K562 (cell line): ENCODE results near the gene NENF. TPM values are rescaled to one million over a fixed set of nuclear protein-coding genes. Genes with fewer than 3 reads are reported as not detected.
A peak's percentile ranks its signal among the peaks of the same experiment; 100 is the strongest.

Experiments used
- ATAC-seq: fragments of 200-7000 bp; cut with Tn5 transposase; 3 replicates; pipeline ENCODE4 v1.9.1; 2020; ENCODE audit warnings: moderate library complexity
- BruUV-seq: library from RNA; stranded (reverse); fragments of 400-500 nt; replicated peaks from 2 replicates; lab custom pipeline; 2021; lab: Mats Ljungman, UMichigan
- CTCF ChIA-PET: fragments of 300-600 bp; formaldehyde crosslinking; extraction: SDS; loops from one replicate; lab custom pipeline; 2021; ENCODE audit warnings: low intra/inter-chr PET ratio; lab: Yijun Ruan, JAX
- POLR2A ChIA-PET: fragments of 300-600, 350-650 bp; sonication (Branson Sonifier 250); formaldehyde crosslinking; extraction: SDS; loops from one replicate; lab custom pipeline; 2021; ENCODE audit warnings: antibody characterized with exemption, inconsistent platforms; lab: Yijun Ruan, JAX
- DNase-seq, 4 experiments: peaks; one replicate each; pipeline versions ENCODE4 v3.0.0 to v3.0.0-alpha.2; 2011 to 2018; ENCODE audit warnings: low spot score in 3 of 4, mixed read lengths in 3 of 4; ENCODE audit errors: extremely low read depth in 1 of 4
- FAIRE-seq: peaks from 2 replicates; lab custom pipeline; 2011; peaks lifted over from hg19 to GRCh38; lab: Jason Lieb, UNC
- H2AFZ ChIP-seq: 2 replicates; pipeline ENCODE4 v1.6.0; 2011; ENCODE audit warnings: low read depth, low read length, control low read depth, inconsistent platforms
- H3K27ac ChIP-seq: fragments of 200-600 bp; 3 replicates; pipeline ENCODE4 v1.8.0; 2011; ENCODE audit warnings: low read depth, mild to moderate bottlenecking, control low read depth, inconsistent platforms, low read length, moderate library complexity, mixed read lengths; ENCODE audit errors: extremely low read depth
- H3K27me3 ChIP-seq, 2 experiments: fragments of 300-600 bp in 1 of 2; 2 replicates in 1 of 2; 3 replicates in 1 of 2; pipeline versions ENCODE4 v1.6.0 to v1.8.0; 2011; ENCODE audit warnings: inconsistent platforms in 2 of 2, low read length in 2 of 2, mild to moderate bottlenecking in 1 of 2, mixed read lengths in 1 of 2, moderate library complexity in 1 of 2; ENCODE audit not compliant: control insufficient read depth in 2 of 2, insufficient read depth in 2 of 2
- H3K36me3 ChIP-seq: fragments of 300-600 bp; 3 replicates; pipeline ENCODE4 v1.8.0; 2011; ENCODE audit warnings: mild to moderate bottlenecking, low read length, inconsistent platforms; ENCODE audit not compliant: control insufficient read depth, insufficient read depth
- H3K4me1 ChIP-seq, 2 experiments: fragments of 200-600 bp in 1 of 2; replicated peaks in 1 of 2; 2 replicates in 1 of 2; 3 replicates in 1 of 2; pipeline versions ENCODE4 v1.5.1 to v1.8.0; 2011; ENCODE audit warnings: inconsistent platforms in 2 of 2, low read length in 2 of 2, mild to moderate bottlenecking in 1 of 2, mixed read lengths in 1 of 2, moderate library complexity in 1 of 2; ENCODE audit not compliant: control insufficient read depth in 2 of 2, insufficient read depth in 2 of 2
- H3K4me2 ChIP-seq: 2 replicates; pipeline ENCODE4 v1.6.1; 2011; ENCODE audit warnings: low read length, control low read depth, inconsistent platforms, mixed read lengths; ENCODE audit not compliant: insufficient read depth
- H3K4me3 ChIP-seq: fragments of 200-600 bp; sonication (generic), shearing (Covaris generic); 2 replicates; pipeline ENCODE4 v1.5.1; 2016; ENCODE audit warnings: control low read depth, inconsistent platforms
- H3K79me2 ChIP-seq: fragments of 200-600 bp; 3 replicates; pipeline ENCODE4 v1.8.0; 2011; ENCODE audit warnings: low read length, inconsistent platforms; ENCODE audit not compliant: control insufficient read depth, insufficient read depth
- H3K9ac ChIP-seq, 2 experiments: 2 replicates each; pipeline versions ENCODE4 v1.6.0 to v1.6.1; 2011; ENCODE audit warnings: low read depth in 2 of 2, low read length in 2 of 2, control low read depth in 1 of 2, inconsistent platforms in 1 of 2, mild to moderate bottlenecking in 1 of 2, mixed read lengths in 1 of 2; ENCODE audit not compliant: insufficient read depth in 1 of 2
- H3K9me1 ChIP-seq: one replicate; pipeline ENCODE4 v1.6.0; 2011; ENCODE audit warnings: inconsistent platforms, mild to moderate bottlenecking, low read length, moderate library complexity; ENCODE audit not compliant: control insufficient read depth, insufficient read depth
- H3K9me3 ChIP-seq: replicated peaks from 2 replicates; pipeline ENCODE4 v1.5.1; 2011; ENCODE audit warnings: low read depth, low read length, inconsistent platforms; ENCODE audit not compliant: control insufficient read depth, insufficient read depth
- H4K20me1 ChIP-seq: replicated peaks from 2 replicates; pipeline ENCODE4 v1.6.1; 2011; ENCODE audit warnings: low read length, inconsistent platforms, mixed read lengths; ENCODE audit not compliant: control insufficient read depth, insufficient read depth
- BRD4 ChIP-seq: fragments of 200-600 bp; sonication (generic); IDR thresholded peaks from 2 replicates; pipeline ENCODE4 v1.6.1; 2017; ENCODE audit warnings: inconsistent platforms
- EGR1 ChIP-seq: fragments of 450-650 bp; conservative IDR thresholded peaks from 2 replicates; pipeline ENCODE4 v1.6.1; 2017; ENCODE audit warnings: mild to moderate bottlenecking
- FOXO4 ChIP-seq: fragments of 450-650 bp; formaldehyde crosslinking; IDR thresholded peaks from 2 replicates; pipeline ENCODE4 v1.4.0; 2020; ENCODE audit warnings: mild to moderate bottlenecking, moderate library complexity
- HNRNPK ChIP-seq: fragments of 200-400 bp; formaldehyde crosslinking; IDR thresholded peaks from one replicate; pipeline ENCODE4 v1.6.1; 2018; ENCODE audit warnings: mild to moderate bottlenecking, low read depth, low read length; ENCODE audit not compliant: poor library complexity, severe bottlenecking
- RAD21 ChIP-seq, 2 experiments: fragments of 250-450 bp in 1 of 2; fragments of 450-650 bp in 1 of 2; sonication (Bioruptor Pico) in 1 of 2; formaldehyde crosslinking in 1 of 2; IDR thresholded peaks in 1 of 2; conservative IDR thresholded peaks in 1 of 2; 2 replicates each; pipeline versions ENCODE4 v1.4.0 to v1.8.0; 2020 to 2022; ENCODE audit warnings: mild to moderate bottlenecking in 2 of 2, moderate library complexity in 1 of 2
- SIN3B ChIP-seq: fragments of 450-650 bp; IDR thresholded peaks from 2 replicates; pipeline ENCODE4 v1.6.1; 2017; ENCODE audit warnings: low read depth, mild to moderate bottlenecking, moderate library complexity
- SMAD3 ChIP-seq: fragments of 450-650 bp; formaldehyde crosslinking; conservative IDR thresholded peaks from 2 replicates; pipeline ENCODE4 v1.4.0; 2020; ENCODE audit warnings: mild to moderate bottlenecking
- TAF7 ChIP-seq: fragments of 450-650 bp; IDR thresholded peaks from 2 replicates; pipeline ENCODE4 v1.6.1; 2016; ENCODE audit warnings: missing genetic modification characterization, missing compliant biosample characterization
- THRA ChIP-seq: fragments of 450-650 bp; IDR thresholded peaks from 2 replicates; pipeline ENCODE4 v1.6.1; 2017; ENCODE audit warnings: mild to moderate bottlenecking, moderate library complexity
- UBTF ChIP-seq, 2 experiments: IDR thresholded peaks; 2 replicates each; pipeline ENCODE4 v1.6.1; 2012; ENCODE audit warnings: improper control_type of control experiment in 2 of 2, low read depth in 2 of 2, low read length in 2 of 2, borderline replicate concordance in 1 of 2
- ZFP36 ChIP-seq: fragments of 150-350 bp; IDR thresholded peaks from 2 replicates; pipeline ENCODE4 v1.6.1; 2018; ENCODE audit warnings: low read length, low read depth; ENCODE audit not compliant: partially characterized antibody
- ZNF175 ChIP-seq: fragments of 200-800 bp; sonication (Bioruptor generic); IDR thresholded peaks from 2 replicates; pipeline ENCODE4 v1.6.1; 2016; ENCODE audit warnings: low read depth, mild to moderate bottlenecking, missing genetic modification characterization, missing compliant biosample characterization
- ZNF41 ChIP-seq: fragments of 250-450 bp; sonication (Bioruptor Pico); conservative IDR thresholded peaks from 2 replicates; pipeline ENCODE4 v1.4.0; 2020; ENCODE audit warnings: mild to moderate bottlenecking
- ZNF589 ChIP-seq: fragments of 200-800 bp; sonication (Bioruptor generic); IDR thresholded peaks from 2 replicates; pipeline ENCODE4 v1.6.1; 2016; ENCODE audit warnings: low read depth, missing genetic modification characterization, missing compliant biosample characterization
- ZNF699 ChIP-seq: fragments of 250-450 bp; sonication (Bioruptor Pico); IDR thresholded peaks from 2 replicates; pipeline ENCODE4 v1.8.0; 2021; ENCODE audit warnings: mild to moderate bottlenecking, moderate library complexity; ENCODE audit not compliant: insufficient replicate concordance
- ZZZ3 ChIP-seq: fragments of 450-650 bp; IDR thresholded peaks from 2 replicates; pipeline ENCODE4 v1.6.1; 2016; ENCODE audit warnings: antibody characterized with exemption, mild to moderate bottlenecking, moderate library complexity
- WGBS: fragments of 100-300 bp; shearing (Covaris generic); methylation state at CpG from one replicate; pipeline ENCODE4 v1.1.6; 2016; ENCODE audit warnings: low coverage, mixed read lengths; ENCODE audit not compliant: insufficient coverage; ENCODE audit errors: missing lambda C conversion rate; 5-methylcytosine and 5-hydroxymethylcytosine counted together
- in situ Hi-C: fragments of 300-500 bp; cut with MboI; formaldehyde crosslinking; loops from 4 replicates; pipeline ENCODE4 v1.15.0; 2018; ENCODE audit warnings: inconsistent platforms, mixed read lengths
- intact Hi-C: fragments of 100-400 bp; cut with micrococcal nuclease; formaldehyde crosslinking; loops from 2 replicates; pipeline ENCODE4 v1.14.2; 2022
- polyA plus RNA-seq, 8 experiments: library from polyadenylated mRNA; depleted of rRNA in 4 of 8; stranded (reverse) in 5 of 8; unstranded in 3 of 8; fragments of >200 nt; fragmentation: Nextera tagmentation in 2 of 8; fragmentation: Illumina TruSeq in 1 of 8; extraction: Ambion mirVana in 2 of 8; extraction: Trizol in 1 of 8; gene quantifications; 2 replicates each; pipeline versions ENCODE4 v1.2.1 to v1.2.3, GENCODE V29; 2011 to 2014; ENCODE audit warnings: inconsistent platforms in 1 of 8, missing spikeins in 1 of 8
- total RNA-seq, 7 experiments: library from RNA; depleted of rRNA in 6 of 7; stranded (reverse); fragments of >200 nt in 6 of 7; fragmentation: Illumina TruSeq in 2 of 7; extraction: Trizol in 2 of 7; gene quantifications; 2 replicates each; pipeline versions ENCODE4 v1.2.1 to v1.2.3, GENCODE V29; 2011 to 2021; ENCODE audit warnings: low replicate concordance in 1 of 7

NENF gene
- total and polyA plus RNA-seq, 9 of the 15 experiments (the other 6 are each of a cell fraction or from before 2014, with no cell fraction given), result 6.1 to 100 (median 72.8) TPM

GRCh38 chr1:212490276-212490675, 57.6 kb downstream of the NENF start (continued):
- TF ChIP-seq ZFP36, result no peak

GRCh38 chr1:212491454-212491853, 58.7 kb downstream of the NENF start:
- H3K9me1 ChIP-seq, result no peaks in the 10 kb centered on the region
- intact Hi-C loops, result no loop called here
- no peaks in the 10 kb centered on the region for H3K36me3 ChIP-seq
- no peak overlapping the region for H3K9ac ChIP-seq
- H2AFZ ChIP-seq, result no peak overlapping the region
- DNase-seq, result no peak
- H3K4me2 ChIP-seq, result no peak overlapping the region
- WGBS, result 5% methylated on average over 4 of the region's 4 CpGs
- H3K4me1 ChIP-seq, result peaks cover 2 to 3% of the 10 kb centered on the region in 2 experiments; a peak in 3 of 5 replicates
- H3K27ac ChIP-seq, result no peak overlapping the region
- H4K20me1 ChIP-seq, result no peaks in the 10 kb centered on the region
- no peaks in the 10 kb centered on the region for H3K79me2 ChIP-seq
- H3K4me3 ChIP-seq, result no peak overlapping the region
- no TSS peak for BruUV-seq
- H3K27me3 ChIP-seq, result peaks cover 29 to 41% of the 10 kb centered on the region in 2 experiments
- CTCF ChIA-PET, result no interaction called here
- FAIRE-seq, result no peak
- no peaks in the 10 kb centered on the region for H3K9me3 ChIP-seq
- no peak for TF ChIP-seq FOXO4 (CRISPR knock-in tag)
- no peak for TF ChIP-seq RAD21 (CRISPR knock-in tag; conservative IDR thresholded peaks at IDR 0.05 in 1 of 2, IDR thresholded peaks at IDR 0.05 in 1 of 2)
- TF ChIP-seq SMAD3 (CRISPR knock-in tag), result no peak
- no peak for TF ChIP-seq BRD4
- peak; percentile 45; the same call in 1 of the 2 replicates for TF ChIP-seq ZNF589 (CRISPR knock-in tag)
- 0 out of 2 replicates have a peak, but pooled peaks have one; percentile 32 for TF ChIP-seq ZNF175
- TF ChIP-seq SIN3B, result no peak
- no peak for TF ChIP-seq ZNF41
- TF ChIP-seq HNRNPK, result no peak
- TF ChIP-seq ZNF699 (CRISPR knock-in tag), result no peak
- TF ChIP-seq THRA, result no peak
- no peak for TF ChIP-seq EGR1
- TF ChIP-seq TAF7, result no peak
- no peak for TF ChIP-seq ZZZ3
- no peak for TF ChIP-seq UBTF (IDR thresholded peaks at IDR 0.05; ENCODE audit: borderline replicate concordance in 1 of 2, low read depth in 2 of 2, low read length in 2 of 2)
- TF ChIP-seq, all 486 proteins: peak for 2
- ATAC-seq, result no peak
- POLR2A ChIA-PET, result interaction anchor here (0.7 to 1.3 kb wide), 5 partner anchors 9 to 128 kb away, joined by 3 to 6 read pairs (median 3); partner anchors contain the start of gene ATF3
- in situ Hi-C loops, result no loop called here
